ENCODE data around the gene CRP.
"Not testable (repeated sequence)": the region's sequence is repeated elsewhere in the genome, so short reads cannot be mapped to it uniquely, and the experiment has no call there.

CRP gene, protein sequence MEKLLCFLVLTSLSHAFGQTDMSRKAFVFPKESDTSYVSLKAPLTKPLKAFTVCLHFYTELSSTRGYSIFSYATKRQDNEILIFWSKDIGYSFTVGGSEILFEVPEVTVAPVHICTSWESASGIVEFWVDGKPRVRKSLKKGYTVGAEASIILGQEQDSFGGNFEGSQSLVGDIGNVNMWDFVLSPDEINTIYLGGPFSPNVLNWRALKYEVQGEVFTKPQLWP

DNA sequence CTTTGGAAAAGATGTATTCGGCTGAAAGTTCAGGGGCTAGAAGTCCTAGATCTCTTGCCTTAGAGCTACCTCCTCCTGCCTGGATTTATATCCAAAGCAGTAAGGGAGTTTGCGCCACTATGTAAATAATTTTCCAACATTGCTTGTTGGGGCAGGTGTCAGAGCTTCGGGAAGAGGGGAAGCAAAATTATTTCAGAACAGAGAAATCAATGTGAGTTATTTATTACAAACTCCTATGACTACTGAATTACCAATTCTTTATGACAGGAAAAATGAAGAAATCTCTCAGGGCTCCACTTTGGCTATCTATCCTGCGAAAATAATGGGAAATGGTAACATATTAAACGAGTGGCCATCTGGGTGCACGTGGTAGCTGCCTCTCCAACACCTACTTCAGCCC lies at the start of gene CRP:
CRP (minus strand) TSS at position 61 of the 400 bp plus-strand sequence. CDS start 104 bp downstream, outside the sequence.
- no peak for DNase-seq (ENCODE audit: low spot score)

DNA sequence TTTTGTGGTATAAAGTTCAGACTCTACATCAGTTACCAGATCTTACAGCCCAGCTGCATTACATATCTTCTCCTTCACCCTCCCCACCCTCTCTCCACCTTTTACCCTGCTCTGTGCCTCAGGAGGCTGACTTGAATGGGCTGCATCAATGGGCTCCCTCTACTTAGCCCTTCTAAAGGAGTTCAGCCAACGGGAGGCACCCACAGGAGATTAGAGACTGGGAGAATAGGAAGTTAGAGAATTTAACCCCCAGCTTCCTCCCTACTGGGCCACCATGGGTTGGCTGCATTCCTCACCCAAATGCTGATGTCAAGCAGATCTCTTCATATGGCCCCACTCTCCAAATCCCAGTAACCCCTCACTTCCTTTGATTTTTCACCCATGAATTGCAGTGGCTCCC lies 49.3 kb upstream of the CRP start:
- DNase-seq (ENCODE audit: low spot score), result no peak

DNA sequence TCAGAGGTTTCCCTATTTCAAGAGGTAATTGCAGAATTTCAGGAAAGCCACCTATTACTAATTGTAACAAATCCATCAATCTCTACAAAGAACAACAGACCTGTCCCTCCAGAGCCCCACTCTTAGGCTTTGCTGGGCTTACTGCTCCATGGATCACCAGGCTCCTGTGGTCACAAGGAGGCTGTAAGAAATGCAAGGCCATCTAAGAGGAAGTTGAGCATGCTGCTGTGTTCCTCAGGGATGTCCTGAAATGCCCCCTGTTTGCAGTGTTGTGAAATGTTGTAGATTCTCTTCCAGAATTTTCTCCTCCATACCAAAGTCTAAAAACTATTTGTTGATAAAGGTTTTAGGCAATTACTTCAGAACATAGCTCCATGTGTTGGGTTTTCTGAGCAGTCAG lies 42.0 kb upstream of the CRP start:
- DNase-seq (ENCODE audit: low spot score), result no peak

DNA sequence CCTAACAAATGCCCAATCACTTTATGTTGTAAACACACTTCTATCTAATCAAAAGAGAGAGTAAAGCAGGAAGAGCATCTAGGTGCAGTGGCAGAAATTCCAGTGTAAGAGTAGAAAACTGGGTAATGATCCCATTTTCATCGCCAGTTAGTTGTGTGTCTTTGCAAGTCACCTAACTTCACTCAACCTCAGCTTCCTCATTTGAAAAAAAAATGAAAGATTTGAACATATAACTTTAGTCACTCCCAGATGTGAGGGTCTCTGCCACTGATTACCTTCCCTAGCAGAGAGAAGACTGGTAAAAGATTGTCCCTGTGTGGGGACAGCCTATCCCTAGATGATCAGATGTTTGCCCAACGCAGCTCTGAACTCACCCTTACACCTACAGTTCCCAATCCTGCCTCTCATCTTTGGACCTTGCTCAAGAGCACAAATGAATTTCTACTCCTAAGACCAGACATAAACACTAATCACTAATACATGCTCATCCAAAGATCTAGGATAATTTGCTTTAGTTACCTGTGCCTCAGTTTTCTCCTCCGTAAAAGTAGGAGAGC lies 41.1 kb upstream of the CRP start:
- DNase-seq (ENCODE audit: low spot score), result no peak

DNA sequence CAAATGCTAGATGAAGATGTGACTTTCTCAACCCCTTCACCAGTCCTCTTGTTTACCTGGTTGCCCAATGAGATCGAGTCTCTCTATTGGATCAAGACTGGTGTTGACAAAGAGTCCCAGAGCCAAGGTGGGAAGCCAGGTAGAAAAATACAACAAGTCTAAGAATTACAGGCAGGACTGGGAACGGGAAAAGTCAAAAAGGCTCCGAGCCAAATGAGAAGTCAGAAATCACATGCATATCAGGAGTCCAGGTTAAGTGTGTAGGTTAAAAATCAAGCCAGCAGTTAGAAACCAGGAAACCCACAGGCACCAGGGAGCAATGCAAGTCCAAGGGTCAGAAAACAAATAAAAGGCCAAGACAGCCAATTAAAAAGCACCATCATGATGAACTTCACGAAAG lies 39.0 kb upstream of the CRP start:
- DNase-seq (ENCODE audit: low spot score), result no peak

DNA sequence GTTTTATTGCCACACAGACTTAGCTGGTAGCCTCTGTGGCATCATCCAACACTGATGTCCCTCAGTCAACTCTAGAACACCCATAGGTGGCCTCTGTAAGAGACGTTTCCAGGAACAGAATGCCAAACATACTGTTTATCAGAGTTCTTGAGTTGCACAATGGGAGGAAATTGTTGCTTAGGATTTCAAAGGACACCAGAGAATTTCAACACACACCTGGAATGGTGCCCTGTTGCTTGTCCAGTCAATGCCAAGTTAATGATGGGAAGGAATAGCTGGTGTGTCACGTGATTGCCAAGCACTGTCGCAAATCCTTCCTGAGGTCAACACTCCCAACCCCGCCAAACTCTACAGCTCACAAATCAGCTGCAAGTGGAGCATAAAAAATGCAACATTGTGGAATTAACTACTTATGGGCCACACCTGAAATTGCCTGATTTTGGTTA lies 37.8 kb upstream of the CRP start:
- no peak for DNase-seq (ENCODE audit: low spot score)

DNA sequence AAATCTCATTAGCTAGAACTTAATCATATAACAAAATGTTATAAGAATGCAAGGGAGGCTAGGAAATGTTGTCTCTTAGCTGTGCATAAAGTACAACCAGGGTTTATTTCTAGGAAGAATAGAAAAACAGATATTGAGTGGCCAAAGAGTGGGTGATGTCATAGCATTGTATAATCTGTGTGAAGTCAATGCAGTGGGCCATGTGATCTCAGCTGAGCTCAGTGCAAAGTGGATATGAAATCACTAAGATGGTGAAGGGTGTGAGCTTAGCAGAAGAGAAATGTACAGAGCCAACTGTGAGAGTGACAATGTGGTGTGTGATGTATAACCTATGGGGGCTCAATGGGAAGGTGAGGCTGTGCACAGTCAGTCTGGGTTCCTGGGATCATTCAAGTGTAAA lies 36.6 kb upstream of the CRP start:
- DNase-seq (ENCODE audit: low spot score), result no peak

DNA sequence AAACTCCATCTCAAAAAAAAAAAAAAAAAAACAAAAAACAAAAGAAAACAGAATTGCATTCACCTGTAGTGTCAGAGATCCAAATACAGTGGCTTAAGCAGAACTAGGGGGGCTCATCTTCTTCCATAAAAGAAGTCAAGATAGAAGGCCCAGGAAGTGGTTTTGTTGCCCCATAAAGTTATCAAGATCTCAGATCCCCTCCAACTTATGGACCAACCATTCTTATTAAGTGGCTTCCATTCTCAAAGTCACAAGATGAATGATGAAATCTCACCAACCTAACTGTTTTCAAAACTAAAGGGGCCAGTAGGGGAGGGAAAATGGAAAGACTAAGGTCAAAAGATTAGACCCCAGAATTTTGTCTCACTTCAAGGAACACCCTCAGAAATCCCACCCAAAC lies 36.2 kb upstream of the CRP start:
- DNase-seq (ENCODE audit: low spot score), result no peak

DNA sequence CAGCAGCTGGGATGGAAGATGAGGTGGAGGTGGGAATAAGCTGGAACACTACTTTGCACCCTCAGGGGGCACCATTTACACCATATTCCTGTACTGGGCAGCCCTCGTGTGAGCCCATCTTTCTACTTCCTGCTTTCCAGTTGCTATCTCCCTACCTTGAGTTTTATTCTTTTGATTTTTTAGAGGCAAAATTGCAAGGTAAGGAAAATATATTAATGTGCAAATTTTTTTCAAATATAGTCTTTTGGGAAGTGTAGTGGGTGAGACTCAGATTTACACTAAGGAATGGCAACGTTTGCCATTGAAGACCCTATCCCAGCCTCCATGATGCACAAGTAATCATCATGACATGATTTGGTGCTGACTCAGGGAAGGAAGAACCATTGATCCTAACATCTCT lies 35.2 kb upstream of the CRP start:
- no peak for DNase-seq (ENCODE audit: low spot score)

DNA sequence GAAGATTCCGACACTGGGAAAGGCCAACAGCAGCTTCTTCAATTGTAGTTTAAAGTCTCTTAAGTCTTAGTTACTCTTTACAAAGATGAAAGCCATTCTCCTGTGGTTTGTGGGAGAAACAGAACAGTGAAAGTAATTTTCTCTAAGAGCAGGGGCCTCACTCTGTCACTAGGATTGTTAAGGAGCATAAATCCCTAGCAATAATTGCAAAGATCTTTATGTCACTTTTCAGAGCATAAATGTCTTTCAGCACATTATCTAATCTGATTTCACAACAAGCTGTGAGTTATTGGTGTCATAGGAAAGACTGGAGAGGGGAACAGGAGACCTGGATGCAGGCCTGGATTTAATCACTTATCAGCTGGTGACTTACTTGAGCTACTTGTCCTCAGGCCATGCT lies 34.0 kb upstream of the CRP start:
- no peak for DNase-seq (ENCODE audit: low spot score)

DNA sequence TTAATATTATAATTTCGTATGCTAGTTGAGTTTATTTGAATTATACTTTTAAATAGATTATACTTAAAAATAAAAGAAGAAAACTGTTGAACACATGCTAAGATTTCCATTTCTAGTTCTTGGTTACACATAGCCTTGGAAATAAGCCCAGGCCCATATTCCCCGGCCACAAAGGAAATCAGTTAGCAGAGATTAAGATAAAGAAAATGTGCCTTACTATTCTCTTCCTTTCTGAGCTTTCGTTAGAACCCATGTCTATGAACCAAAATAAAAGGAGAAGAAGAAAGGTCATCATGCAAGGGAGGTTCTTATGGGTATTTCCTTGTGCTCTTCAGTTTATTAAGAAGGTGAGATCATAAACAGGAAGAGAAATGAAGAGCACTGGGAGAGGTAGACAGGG lies 32.3 kb upstream of the CRP start:
- DNase-seq (ENCODE audit: low spot score), result no peak

DNA sequence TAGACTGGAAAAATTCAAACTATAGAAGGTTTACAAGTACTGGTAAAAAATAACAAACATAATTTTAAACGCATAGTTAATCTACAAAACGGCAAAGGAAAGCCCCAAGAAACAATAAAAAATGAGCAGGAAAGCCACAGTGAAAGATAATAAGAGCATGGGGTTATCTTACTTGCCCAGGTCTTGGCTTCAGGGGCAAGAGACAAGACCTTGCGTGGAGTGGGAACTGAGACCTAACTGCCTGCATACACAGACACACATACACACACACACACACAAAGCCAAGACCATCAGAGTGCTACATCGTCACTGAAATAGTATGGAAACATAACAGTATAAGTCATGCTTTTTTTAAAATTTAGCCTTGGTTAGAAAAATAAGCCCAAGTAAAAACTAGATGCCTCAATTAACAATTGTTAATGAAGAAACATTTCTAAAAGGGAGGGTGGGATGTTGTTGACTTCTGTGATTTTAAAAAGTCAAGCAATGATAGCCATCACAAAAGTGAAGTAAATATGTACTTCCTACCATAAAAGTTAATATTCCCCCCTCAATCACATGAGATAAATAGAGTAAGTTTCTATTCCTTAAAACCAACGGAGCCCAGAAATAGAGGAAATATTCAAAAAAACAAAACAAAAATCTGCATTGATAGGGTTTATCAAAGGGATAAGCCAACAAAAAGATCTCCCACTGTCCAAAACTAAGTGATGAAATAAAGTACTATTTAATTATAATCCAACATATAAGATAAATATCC lies 29.4 kb upstream of the CRP start:
- no peak for DNase-seq (ENCODE audit: low spot score)

DNA sequence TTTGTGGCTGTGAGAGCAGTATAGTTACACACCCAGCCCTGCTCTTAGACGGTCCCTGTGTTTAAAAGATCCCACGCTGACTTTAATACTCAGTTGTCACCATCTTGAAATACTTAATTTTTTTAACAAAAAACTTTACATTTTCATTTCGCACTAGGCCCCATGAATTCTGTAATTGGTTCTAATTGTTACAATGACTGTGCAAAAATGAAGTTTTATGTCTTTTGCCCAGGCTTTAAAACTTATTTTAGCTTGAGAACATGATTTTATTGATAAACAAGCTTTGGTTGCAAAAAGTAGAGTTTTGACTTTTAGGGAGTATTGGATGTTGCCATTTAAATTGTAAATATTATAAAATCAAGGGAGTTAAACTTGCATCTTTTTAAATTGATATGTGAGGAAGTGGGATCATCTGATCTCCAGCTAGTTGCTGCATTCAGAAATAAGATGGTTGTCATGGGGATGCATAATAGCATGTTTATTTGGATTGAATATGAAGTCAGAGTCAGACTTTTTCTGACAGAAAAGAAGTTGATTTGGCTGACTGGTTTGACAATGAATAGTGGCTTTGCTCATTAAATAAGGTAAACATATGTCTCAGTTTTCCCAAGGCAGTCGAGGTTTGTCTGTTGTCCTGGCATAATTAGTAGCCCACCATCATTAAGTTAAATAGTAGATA lies 23.0 kb upstream of the CRP start:
- no peak for DNase-seq (ENCODE audit: low spot score)

DNA sequence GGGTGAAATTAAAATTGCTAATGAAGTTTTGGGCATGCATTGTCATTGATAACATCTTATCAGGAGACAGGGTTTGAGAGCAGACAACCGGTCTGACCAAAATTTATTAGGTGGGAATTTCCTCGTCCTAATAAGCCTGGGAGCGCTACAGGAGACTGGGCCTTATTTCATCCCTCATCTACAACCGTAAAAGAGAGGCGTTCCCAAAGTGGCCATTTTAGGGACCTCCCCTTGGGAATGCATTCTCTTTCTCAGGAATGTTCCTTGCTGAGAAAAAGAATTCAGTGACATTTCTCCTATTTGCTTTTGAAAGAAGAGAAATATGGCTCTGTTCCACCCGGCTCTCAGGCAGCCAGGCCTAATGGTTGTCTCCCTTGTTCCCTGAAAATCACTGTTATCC lies 8.8 kb upstream of the CRP start:
- not testable (repeated sequence) for DNase-seq (ENCODE audit: low spot score)

DNA sequence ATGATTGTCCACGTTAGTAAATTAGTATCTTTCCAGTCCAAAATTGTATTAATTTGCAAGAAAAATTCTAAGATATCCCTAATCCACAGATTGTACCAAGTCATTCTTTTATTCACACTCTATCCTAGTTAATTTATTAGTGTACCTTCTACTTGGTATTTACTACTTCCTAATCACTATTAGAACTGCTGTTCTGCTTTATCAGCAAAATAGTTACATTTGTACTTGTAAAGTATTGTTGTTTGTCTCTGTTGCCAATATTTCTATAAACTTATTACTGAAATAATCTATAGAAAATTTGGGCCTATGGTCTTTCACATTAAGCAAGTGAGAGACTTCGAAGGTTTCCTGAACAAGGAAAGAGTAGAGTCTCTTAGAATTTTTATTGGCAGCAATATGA lies 5.6 kb upstream of the CRP start:
- no peak for DNase-seq (ENCODE audit: low spot score)

DNA sequence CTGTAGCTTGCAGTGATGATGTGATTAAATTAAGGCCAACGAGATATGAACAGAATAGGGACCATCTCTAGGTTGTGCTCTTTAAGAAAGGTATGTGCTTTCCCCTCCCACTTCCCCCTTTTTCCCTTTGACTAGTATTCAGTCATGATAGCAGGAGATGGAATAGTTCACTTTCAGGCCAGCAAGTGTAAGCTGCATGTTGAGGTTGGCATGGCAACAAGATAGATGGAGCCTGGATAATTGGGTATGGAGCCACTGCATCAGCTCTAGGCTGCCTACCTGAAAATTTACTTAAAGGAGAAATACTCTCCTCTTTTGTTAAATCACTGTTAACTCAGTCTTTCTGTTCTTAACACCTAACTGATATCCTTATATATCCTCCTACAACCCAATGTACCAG lies 1.5 kb upstream of the CRP start:
- no peak for DNase-seq (ENCODE audit: low spot score)

DNA sequence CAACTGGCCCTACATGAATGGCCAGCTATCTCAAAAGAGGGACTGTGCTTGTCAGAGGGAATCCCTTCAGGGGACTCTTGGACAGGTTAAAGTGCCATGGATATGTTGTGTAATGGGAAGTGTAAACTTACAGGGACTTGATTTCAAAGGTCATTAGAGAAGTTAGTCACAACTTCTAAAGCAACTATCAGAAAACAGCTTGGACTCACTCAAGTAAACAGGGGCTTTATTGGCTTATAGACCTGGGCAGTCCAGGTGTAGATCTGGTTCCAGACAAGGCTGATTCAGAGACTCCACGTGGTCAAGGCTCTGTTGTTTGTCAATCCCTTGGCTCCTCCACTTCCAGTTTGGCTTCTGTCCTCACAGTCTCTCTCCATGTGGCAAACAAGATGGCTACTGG lies 2.3 kb downstream of the CRP start:
- no peak for DNase-seq (ENCODE audit: low spot score)

DNA sequence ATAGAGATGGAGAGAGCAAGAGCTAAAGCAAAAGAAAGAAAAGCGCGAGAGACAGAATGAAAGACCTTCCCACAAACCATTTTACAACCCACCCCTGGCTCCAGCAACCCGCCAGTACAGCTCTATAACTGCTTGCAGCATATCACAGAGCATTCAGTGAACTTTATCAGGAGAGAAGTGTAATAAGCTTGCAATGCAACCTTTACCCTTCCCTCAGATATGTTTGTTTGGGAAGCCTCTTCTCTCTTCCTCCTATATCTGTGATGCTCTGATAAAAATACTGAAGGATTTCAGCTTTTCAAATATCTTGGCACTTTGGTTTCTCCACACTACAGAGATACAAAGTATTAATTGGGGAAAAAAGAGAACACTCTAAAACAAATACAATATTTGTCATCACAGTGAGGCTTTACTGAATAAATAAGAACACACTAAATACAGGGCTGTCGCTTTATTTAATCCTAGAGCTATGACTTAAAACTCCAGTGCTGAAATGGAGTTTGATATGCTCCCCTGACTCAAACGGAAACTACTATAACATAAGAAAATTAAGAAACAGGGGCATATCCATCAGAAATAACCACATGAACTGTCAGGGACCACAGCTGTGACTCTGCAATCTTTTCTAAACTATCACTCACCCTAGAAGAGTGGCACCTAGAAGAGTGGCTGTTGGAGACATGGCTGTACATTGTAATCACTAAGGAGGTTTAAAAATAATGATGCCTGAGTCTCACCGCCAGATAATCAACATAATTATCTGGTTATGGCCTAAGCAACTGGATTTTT lies 6.7 kb downstream of the CRP start:
- DNase-seq (ENCODE audit: low spot score), result no peak

DNA sequence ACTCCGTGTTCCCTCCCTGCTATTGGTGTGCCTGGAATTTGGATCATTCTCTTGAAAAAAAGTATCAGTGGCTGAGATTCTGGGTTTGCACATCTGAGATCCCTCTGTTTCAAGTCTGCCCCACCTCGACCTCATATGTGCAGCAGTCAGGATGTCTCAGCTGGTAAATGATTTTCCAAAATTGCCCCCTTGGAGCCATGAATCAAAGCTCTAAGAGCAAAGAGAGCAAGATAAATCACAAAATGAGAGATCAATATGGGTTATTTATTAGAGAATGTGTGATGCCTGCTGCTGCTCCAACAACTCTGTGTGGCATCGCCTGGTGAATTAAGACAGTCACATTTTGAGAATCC lies 8.5 kb downstream of the CRP start:
- DNase-seq (ENCODE audit: low spot score), result no peak

DNA sequence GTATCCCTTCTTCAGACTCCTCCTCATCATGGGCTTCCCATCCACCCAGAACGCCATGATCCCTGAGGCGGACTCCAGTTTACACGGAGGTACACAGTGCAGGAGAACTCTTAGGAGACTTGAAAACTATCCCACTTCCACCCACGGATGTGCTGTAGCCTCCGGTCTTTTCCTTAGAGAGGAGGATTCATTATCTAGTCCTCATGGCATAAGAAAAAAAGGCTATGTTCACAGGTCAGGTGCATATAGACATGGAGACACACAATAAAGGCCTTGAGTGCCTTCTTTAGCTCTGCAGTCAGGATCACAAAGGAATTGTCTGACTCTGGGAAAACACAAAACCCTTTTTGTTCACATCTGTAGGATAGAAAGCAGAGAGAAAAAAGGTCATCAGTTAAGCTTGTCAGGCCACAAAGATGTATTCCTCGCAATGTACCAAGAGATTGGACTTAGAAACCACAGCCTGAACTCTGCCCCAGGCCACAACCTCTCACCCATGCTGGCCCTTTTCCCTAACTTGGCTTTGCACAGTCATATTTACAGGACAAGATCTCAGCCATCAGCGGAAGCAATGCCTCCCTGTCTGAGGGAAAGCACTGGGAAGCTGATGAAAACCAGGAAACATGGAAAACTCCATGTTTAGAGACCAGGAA lies 9.0 kb downstream of the CRP start:
- no peak for DNase-seq (ENCODE audit: low spot score)

DNA sequence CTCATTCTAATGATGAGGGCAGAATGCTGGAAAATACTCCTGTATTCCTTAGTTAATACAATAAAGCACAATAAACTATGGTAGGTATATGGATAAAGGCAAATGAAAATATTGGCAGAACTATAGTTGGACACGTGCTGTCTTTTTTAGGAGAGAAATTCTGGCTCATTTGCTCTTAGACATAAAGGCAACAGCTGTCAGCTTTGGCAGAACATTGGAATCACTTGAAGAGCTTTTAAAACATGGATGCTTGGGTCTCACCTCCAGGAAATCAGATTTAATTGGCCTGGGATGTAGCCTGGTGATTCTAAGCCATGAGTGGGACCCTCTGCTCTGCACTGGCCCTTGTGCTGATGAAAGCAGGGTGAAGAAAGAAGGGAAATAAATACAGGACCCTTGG lies 9.9 kb downstream of the CRP start:
- no peak for DNase-seq (ENCODE audit: low spot score)

DNA sequence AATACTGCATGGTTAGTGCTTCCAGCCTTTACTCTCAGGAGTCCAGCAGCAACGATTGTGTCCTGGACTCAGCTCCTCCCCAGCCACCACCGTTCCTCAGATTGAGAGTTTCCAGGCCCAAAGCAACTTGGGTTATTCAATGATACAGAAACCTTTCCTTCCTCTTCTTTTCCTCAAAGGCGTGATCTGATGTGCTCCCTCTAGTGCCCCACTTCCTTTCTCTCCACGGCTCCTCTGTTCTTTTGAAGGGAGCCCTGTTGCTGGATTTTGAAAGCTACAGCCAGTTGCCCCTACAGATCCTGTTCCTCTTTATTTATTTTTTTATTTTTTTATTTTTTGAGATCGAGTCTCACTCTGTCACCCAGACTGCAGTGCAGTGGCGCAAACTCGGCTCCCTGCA lies 14.1 kb downstream of the CRP start:
- DNase-seq (ENCODE audit: low spot score), result no peak

Data from hematopoietic multipotent progenitor cell treated with erythropoietin and hydrocortisone succinate and interleukin-3 and kit ligand, for 17 days (in vitro differentiated cells).